Activated CD4-positive, alpha-beta T cell treated with anti-CD3 and anti-CD28 coated beads, Interleukin-2, amount 50 U/mL, for 48 hours (primary cell): ENCODE results near the gene CEP170B.
"Not testable (repeated sequence)": the region's sequence is repeated elsewhere in the genome, so short reads cannot be mapped to it uniquely, and the experiment has no call there.

Experiments used
- DNase-seq, 2 experiments: peaks; one replicate each; pipeline ENCODE4 v3.0.0-alpha.2; 2020

The CEP170B gene

DNA sequence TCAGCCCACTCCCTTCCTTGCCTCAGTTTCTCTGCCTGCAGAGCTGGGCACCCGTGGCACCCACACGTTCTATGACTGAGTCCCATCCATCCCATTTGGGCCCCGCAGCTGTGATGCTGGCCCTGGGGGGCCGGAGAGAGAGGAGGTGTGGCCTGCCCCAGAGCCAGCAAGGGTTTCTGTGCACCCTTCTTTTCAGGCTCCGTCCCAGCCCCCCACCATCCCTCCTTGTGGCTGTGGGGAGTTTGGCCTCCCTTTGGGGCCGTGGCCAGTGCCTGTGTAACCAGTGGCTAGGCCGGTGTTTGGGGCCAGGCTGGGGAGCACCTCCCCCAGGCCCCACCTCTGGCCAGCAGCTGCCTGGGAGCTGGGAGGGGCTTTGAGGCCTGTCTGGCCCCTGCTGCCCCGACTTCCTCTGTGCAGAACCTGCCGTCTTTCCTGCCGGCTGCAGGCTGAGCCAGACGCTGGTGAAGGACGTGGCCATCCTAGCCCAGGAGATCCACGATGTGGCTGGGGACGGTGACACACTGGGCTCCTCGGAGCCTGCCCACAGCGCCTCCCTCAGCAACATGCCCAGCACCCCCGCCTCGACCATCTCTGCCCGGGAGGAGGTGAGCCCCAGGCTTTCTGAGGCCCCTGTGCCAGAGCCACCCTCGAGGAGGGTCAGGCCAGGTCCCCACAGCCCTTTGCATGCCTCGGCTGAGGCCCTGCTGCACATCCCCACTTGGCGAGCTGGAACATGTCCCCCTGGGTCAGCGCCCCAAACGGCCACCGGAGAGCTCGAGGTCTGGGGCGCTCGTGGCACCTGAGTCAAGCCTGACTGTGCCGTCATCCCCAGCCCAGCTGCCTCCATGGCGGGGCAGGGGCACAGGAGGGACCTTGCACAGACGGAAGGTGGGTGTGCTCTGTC, 27.7 kb downstream of the CEP170B start:
- DNase-seq, result no peak

DNA sequence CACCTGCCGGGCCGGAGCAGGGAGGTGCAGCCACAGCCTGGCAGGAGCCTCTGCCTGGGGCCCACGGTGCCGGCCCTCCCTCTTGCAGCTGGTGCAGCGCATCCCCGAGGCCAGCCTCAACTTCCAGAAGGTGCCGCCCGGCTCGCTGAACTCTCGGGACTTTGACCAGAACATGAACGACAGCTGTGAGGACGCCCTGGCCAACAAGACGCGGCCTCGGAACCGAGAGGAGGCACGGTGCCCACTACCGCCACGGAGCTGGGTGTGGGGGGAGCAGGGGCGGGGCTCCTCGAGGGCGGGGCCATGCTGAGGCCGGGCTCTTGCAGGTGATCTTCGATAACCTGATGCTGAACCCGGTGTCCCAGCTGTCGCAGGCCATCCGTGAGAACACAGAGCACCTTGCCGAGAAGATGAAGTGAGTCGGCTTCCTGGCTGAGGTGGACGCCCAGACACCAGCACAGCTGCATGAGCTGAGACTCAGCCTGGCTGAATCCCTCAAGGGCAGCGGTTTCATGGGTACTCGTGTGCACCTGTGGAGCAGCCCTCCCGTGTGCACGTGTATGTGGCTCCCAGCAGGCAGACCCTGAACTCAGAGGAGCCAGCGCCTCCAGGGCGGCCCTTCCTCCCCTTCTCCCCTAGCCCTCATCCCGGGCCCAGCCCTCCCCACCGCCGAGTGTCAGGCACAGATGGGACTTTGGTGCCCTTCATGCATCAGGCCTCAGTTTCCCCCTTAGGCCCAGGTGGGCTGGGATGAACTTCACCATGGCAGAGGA, 28.6 kb downstream of the CEP170B start:
- DNase-seq, result no peak

DNA sequence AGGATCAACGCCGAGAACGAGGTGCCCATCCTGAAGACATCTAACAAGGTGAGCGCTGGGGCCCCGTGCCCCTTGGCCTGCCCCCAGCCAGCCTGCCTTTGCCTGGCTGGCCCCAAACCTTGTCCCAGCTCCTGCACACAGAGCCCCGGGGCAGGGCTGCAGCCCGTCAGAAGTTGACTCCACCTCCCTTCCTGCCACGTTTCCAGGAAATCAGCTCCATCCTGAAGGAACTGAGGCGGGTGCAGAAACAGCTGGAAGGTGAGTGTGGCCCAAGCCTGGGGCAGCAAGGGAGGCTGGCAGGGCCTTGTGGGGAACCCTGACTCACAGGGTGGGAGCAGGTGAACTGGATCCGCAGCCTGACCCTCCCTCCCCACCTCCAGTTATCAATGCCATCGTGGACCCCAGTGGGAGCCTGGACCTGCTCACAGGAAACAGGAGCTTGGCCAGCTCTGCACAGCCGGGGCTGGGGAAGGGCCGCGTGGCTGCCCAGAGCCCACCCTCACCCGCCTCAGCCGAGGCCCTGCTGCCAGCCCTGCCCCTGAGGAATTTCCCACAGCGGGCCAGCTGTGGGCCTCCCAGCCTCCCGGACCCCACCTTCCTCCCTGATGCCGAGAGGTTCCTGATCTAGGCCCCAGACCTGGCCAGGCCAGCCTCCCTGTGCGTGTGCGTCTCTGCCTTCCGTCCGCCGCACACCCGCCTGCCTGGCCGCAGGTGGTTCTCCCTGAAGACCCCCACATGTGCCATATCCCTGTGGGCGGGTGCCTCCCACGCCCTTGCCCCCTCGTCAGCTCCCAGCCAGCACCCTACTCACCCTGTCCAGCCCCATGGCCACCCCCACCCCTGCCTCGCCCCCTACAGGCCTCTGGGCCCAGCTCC, 29.5 kb downstream of the CEP170B start:
- DNase-seq, result no peak

DNA sequence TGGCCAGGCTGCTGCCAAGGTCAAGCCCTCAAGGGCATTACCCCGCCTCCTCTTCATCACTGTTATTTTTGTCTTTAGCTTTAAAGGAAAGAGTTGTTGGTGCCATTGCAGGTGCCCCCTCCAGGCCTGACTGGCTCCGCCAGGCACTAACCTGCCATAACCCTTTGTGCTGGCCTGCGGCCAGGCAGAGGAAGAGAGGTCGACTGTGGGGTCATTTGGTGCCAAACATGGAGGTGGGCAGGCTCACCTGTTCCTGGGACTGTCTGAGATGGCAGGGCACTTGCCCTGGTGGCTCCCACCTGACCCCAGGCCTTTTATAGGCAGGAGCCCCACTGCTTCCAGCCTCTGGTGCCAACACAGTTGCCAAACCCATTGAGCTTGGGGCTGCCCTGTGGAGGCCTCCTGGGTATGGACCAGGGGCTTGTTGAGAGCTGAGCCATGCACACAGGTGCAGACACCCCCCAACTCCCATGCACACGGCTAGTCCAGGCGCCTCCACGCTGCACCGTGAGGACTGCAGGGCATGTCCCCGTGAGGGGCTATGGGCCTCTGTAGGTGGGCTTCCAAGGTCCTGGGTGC, 30.2 kb downstream of the CEP170B start:
- no peak for DNase-seq

DNA sequence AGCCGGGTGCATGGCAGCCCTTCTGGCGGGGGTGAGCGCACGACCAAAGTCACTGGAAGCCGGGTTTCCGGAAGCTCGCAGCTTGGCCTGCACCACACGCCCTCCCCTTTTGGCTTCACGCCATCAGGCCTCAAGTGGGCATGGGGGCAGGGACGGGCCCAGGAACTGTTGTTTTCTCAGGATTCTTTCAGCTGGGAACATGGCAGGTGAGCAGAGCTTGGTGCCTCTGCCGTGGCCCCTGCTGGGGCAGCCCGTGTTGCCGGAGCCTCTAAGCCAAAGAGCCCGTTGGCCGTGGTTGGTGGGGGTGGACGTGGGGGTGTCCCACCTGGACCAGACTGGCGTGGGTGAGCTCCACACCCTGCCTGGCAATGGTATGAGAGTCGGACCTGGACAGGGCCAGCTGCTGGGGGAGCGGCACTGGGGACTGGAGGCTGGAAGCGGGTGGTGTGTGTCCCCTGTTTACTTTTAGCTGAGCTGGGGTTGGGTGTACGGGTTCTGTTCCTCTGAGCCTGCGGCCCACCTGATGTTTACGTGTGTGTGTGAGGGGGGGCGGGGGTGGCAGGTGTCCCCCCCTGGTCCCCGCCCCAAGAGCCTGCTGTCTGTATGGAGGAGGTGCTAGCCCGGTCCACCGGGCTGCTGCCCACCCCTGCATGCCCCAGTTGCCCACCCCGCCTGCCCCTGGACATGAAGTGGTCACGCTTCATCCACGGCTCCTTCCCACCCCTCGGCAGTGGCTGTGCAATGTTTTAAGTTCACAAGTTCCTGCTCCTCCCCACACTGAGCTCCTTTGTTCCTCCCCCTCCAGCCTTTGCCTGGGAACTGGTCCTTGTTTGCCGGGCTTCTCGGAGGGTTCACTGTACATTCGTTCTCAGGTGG, 31.0 kb downstream of the CEP170B start:
- no peak for DNase-seq

DNA sequence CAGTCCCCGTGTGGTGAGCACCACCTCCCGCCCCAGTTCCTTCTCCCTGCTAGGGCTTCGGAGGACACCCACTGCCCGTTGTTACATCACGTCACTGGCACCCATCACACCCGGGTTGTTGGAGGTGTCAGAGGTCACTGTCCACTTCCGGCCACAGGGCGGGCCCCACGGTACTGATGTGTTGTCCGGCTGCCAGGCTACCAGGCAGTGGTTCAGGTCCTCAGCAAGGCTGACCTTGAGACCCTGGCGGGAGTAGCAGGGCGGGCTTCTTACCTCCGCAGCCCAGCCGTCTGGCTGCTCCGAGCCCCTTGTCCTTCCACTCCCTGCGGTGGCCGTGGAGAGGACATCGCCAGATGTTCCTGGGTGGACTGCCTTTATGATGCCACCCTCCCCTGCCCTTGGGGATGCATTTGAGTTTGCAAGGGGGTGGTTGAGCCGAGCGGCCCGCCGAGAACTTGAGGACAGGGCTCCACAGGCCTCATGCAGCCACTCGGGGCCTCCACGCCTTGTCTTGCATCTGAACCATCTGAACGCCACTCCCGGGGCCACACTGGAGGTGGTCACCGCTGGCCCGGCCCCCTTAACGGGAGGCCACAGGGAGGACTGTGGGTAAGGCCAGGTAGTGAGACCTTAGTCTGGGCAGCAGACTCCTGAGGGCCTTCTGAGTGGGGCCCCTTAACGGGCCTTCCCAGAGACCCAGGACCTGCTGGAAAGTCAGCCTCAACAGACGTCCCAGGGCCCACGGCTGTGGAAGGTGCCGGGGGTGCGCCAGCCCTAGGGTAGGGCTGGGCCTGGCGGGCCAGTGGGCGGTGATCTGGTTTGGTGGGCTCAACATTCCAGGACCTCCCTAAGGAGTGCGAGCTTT, 32.5 kb downstream of the CEP170B start:
- DNase-seq, result no peak

DNA sequence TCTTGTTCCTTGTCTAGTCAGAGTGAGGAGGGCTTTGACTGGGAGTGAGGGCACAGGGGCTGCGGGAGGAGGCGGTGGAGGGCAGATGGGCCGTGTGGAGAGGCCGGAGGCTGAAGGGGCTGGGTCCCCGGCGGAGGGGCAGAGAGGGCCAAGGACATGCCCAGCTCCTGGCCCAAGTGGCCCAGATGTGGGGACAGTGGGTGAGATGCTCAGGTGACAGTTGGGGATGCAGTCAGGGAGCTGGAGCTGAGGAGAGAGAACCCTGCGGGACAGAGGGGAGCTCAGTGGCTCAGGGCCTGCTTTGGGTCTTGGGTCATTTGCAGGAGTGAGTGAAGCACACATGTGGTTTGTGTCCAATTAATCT, 33.1 kb downstream of the CEP170B start:
- no peak for DNase-seq

DNA sequence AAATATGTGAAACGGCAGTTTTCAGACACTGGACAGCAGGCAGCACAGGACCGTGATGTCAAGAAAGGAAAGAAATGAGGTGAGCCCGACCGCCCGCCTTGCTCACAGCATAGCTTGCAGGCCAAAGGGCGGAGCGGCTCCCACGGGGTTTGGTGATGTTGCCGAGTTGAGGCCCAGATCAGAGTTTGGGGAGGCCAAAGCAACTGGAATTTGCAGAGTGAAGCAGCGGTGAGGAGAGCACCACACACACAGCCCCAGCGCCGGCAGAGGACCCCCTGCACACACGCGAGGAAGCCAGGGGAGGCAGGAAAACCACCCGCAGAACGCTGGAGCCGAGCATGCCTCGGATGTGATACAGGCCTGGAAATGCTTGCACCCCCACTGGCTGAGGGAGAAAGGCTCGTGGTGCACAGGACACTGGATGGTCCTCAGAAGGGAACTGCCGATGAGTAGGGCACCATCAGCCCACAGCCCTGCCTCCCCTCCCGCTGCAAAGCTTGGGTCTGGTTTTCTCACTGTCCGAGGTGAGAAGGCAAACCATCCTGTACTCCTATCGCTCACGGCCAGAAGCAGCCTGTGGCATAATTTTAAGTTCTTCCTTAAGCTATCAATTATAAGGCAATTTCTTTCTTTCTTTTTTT, 33.9 kb downstream of the CEP170B start:
- DNase-seq, result no peak

DNA sequence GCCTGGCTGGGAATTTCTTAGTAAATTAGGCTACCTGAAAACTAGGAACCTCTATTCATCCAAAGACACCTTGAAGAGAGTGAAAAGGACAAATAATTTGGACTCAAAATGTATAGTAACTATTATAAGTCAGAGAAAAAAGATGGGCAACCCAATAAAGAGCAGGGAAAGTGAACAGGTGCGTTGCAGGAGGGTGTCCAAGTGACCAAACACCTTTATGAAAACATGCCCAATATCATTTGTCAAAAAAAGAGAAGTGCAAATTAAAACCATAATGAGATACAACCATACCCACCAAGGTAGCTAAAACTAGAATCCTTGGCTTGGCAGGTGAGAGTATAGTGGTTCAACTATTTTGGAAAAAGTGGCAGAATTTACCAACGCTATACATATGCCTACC, 34.7 kb downstream of the CEP170B start:
- DNase-seq, result no peak

DNA sequence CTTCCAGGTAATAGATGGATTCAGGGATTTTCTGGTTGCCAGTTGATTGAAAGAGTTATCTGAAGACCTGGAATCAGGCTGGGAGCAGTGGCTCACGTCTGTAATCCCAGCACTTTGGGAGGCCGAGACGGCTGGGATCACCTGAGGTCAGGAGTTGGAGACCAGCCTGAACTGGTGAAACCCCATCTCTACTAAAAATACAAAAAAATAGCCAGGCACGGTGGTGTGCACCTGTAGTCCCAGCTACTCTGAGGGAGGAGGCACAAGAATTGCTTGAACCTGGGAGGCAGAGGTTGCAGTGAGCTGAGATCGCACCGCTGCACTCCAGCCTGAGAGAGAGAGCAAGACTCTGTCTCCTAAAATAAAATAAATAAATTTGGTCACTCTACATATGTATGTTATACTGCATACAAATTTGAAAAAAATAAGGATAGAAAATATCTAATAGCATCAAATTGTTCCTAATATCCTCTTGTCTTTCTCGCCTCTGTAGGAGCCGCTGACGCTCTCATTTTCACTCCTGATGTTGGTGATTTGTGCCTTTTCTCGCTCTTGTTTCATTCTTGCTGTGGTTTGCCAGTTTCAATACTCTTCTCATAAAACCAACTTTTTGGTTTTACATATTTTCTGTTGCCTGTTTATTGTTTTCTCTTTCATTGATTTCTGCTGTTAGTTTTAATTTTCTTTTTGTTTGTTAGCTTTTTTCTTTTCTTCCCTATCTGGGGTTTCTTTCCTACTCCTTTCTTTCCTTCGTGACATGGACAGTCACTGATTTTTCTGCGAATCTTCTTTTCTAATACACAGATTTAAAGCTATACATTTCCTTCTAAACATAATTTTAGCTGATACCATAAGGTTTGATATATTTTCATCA, 35.8 kb downstream of the CEP170B start:
- DNase-seq, result no peak

DNA sequence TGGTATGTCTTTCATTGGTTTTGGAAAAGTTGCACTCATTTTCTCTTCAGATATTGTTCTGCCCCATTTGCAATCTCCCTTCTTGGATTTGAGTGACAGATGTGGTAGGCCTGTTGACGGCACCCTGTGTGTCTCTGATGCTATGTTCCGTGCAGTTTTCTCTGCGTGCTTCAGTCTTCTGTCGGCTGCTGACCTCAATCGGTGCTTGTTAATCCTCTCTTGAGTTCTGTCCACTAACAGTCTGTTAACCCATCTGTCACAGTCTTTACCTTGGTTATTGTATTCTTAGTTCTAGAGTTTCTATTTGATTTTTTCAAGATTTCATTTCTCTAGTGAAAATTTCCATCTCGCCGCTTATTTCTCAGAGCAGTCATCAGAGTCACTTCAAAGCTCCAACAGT, 38.9 kb downstream of the CEP170B start:
- DNase-seq, result no peak

DNA sequence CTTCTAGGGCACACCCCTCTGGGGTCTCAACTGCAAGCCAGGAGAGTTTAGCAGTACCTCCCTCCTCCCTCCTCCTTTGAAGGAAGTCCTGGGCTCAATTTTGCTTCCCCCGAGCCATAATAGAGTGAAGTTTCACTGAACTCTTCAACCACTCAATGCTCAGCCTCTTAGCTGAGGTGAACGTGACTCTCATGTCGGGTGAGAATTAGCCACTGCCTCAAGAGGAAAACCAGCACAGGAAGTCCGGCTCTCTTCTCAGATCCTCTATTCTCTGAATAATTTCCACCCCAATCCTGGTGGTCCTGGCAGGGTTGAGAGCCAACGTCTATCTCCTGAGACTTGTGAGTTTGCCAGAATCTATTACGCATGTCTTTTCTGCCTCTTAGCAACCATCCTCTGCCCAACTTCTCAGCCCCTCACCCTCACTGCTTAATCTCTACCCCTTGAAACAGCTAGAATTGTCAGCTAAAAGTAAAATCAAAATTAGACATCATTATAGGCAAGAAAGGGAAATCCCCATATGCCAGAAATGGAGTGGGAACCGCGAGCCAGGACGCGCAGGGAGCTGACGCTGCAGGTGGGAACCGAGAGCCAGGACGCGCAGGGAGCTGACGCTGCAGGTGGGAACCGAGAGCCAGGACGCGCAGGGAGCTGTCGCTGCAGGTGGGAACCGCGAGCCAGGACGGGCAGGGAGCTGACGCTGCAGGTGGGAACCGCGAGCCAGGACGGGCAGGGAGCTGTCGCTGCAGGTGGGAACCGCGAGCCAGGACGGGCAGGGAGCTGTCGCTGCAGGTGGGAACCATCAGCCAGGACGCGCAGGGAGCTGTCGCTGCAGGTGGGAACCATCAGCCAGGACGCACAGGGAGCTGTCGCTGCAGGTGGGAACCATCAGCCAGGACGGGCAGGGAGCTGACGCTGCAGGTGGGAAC, 39.8 kb downstream of the CEP170B start:
- not testable (repeated sequence) for DNase-seq

DNA sequence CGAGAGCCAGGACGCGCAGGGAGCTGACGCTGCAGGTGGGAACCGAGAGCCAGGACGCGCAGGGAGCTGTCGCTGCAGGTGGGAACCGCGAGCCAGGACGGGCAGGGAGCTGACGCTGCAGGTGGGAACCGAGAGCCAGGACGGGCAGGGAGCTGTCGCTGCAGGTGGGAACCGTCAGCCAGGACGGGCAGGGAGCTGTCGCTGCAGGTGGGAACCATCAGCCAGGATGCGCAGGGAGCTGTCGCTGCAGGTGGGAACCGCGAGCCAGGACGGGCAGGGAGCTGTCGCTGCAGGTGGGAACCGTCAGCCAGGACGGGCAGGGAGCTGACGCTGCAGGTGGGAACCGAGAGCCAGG, 40.5 kb downstream of the CEP170B start:
- DNase-seq, result not testable (repeated sequence)

DNA sequence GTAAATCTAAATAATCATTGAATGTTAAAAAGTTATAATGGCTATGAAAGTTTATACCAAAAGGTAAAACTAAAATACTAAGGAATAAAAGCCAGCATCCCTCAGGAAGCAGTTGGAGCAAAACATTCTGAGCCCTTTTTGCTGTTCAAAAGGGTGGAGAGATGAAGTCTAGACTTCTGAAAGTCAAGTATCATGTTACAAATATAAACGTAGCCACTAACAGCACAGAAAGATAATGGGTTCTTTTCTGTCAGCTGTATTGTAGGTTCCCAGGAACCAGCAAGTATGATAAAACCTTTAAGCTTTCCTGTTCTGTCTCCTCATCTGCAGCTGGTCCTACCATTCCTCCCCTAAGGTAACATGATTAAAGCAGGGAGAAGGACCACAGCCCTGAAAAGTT, 43.2 kb downstream of the CEP170B start:
- DNase-seq, result no peak

DNA sequence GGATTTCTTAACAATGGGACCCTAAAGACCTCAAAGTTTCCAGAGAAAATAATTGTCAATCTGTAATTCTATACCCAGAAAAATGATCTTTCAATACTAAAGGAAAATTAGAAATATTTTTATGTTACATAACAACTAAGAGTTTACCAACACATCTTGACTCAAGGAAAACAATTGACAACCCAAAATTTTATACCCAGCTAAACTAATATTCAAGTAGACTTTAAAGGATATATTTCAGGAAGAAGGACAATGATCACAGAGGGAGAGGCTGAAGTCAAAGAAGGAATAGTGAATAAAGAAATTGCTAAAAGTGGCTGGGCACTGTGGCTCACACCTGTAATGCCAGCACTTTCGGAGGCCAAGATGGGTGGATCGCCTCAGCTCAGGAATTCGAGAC, 47.0 kb downstream of the CEP170B start:
- DNase-seq, result no peak

DNA sequence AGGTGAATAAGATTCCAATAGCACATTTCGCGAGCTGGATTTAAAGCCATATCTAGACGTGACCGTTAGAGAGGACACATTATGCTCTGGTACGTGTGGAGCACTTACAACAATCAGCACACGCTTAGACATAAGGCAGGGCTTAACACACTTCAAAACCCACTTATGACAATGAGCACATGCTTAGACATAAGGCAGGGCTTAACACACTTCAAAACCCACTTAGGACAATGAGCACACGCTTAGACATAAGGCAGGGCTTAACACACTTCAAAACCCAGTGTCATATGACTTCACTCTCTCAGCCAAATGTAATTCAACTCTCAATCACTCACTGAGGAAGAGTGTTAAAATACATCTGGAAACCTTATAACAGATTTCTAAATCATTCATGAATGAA, 48.4 kb downstream of the CEP170B start:
- DNase-seq, result no peak

DNA sequence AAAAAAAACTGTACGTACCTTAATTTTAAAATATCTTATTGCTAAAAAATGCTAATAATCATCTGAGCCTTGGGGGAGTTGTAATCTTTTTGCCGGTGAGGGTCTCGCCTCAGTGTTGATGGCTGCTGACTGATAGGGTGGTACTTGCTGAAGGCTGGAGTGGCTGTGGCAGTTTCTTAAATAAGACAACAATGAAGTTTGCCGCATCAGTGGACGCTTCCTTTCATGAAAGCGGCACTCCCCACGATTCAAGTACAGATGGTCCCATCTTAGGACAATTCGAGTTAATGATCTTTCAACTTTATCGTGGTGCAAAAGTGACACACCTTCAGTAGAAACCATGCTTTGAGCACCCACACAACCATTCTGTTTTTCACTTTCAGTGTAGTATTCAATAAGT, 52.0 kb downstream of the CEP170B start:
- no peak for DNase-seq

DNA sequence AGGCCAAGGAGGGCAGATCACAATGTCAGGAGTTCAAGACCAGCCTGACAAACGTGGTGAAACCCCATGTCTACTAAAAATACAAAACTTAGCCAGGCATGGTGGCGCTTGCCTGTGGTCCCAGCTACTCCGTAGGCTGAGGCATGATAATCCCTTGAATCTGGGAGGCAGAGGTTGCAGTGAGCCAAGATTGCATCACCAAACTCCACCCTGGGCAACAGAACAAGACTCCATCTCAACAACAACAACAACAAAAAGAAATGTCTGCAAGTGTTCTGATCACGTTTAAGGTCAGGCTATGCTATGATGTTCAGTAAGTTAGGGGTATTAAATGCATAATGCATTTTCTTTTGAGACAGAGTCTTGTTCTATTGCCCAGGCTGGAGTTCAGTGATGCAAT, 52.9 kb downstream of the CEP170B start:
- no peak for DNase-seq
